ENCODE measurements around the gene DDX55. TPM values are rescaled to one million over a fixed set of nuclear protein-coding genes. Genes with fewer than 3 reads are reported as not detected.

DDX55 gene
- total RNA-seq, 1 experiment from 2014 or later = 19.5 TPM

Other genes starting within 250 kb of the DDX55 start
- gene SBNO1, start 237.3 kb upstream of the DDX55 start, total RNA-seq (2014; rRNA removed; shearing (Covaris generic)) = 17.2 and 19.2 TPM in 2 replicates
- 42.9 and 61.5 TPM in 2 replicates for gene KMT5A, start 218.0 kb upstream of the DDX55 start, total RNA-seq (2014; rRNA removed; shearing (Covaris generic))
- 1.3 and 2.1 TPM in 2 replicates for gene RILPL2, start 165.4 kb upstream of the DDX55 start, total RNA-seq (2014; rRNA removed; shearing (Covaris generic))
- 7.8 and 17.8 TPM in 2 replicates for gene SNRNP35, start 144.0 kb upstream of the DDX55 start, total RNA-seq (2014; rRNA removed; shearing (Covaris generic))
- 6.1 and 8.3 TPM in 2 replicates for gene RILPL1, start 68.4 kb upstream of the DDX55 start, total RNA-seq (2014; rRNA removed; shearing (Covaris generic))
- gene TMED2, start 17.5 kb upstream of the DDX55 start, total RNA-seq (2014; rRNA removed; shearing (Covaris generic)) = 251 and 353 TPM in 2 replicates
- 71.3 and 153 TPM in 2 replicates for gene EIF2B1, start 31.6 kb downstream of the DDX55 start, total RNA-seq (2014; rRNA removed; shearing (Covaris generic))
- gene GTF2H3, start 31.7 kb downstream of the DDX55 start, total RNA-seq (2014; rRNA removed; shearing (Covaris generic)) = 41.1 and 43.2 TPM in 2 replicates
- 7.5 and 17.2 TPM in 2 replicates for gene TCTN2, start 69.0 kb downstream of the DDX55 start, total RNA-seq (2014; rRNA removed; shearing (Covaris generic))
- gene ATP6V0A2, start 110.3 kb downstream of the DDX55 start, total RNA-seq (2014; rRNA removed; shearing (Covaris generic)) = 22.2 and 26.1 TPM in 2 replicates
- gene DNAH10, start 160.2 kb downstream of the DDX55 start, total RNA-seq (2014; rRNA removed; shearing (Covaris generic)) = 0.19 and 1.00 TPM in 2 replicates

Measured in SJSA1 (cell line).